HepG2 (cell line): ENCODE measurements around the gene RPUSD3. TPM values are rescaled to one million over a fixed set of nuclear protein-coding genes. Genes with fewer than 3 reads are reported as not detected.

Experiments used
- ATAC-seq: fragments of 200-7000 bp; cut with Tn5 transposase; 3 replicates; pipeline ENCODE4 v1.9.1; 2020; ENCODE audit warnings: mild to moderate bottlenecking, moderate library complexity
- BruUV-seq: library from RNA; stranded (reverse); fragments of 400-500 nt; replicated peaks from 2 replicates; lab custom pipeline; 2021; lab: Mats Ljungman, UMichigan
- CTCF ChIA-PET: fragments of 300-600 bp; formaldehyde crosslinking; extraction: SDS; loops from one replicate; lab custom pipeline; 2021; ENCODE audit warnings: low total read pairs, inconsistent platforms, low intra/inter-chr PET ratio; lab: Yijun Ruan, JAX
- POLR2A ChIA-PET: fragments of 350-600 bp; sonication (Branson Sonifier 250); formaldehyde crosslinking; loops from one replicate; lab custom pipeline; 2020; ENCODE audit warnings: antibody characterized with exemption, inconsistent platforms; lab: Yijun Ruan, JAX
- DNase-seq: peaks from one replicate; pipeline ENCODE4 v3.0.0-alpha.2; 2015; ENCODE audit warnings: low spot score
- FAIRE-seq: peaks from 3 replicates; lab custom pipeline; 2011; peaks lifted over from hg19 to GRCh38; lab: Jason Lieb, UNC
- H2AFZ ChIP-seq: one replicate; pipeline ENCODE4 v1.6.1; 2011; ENCODE audit warnings: low read length, inconsistent platforms
- H3K27ac ChIP-seq: fragments of 300-600 bp; 3 replicates; pipeline ENCODE4 v1.8.0; 2011; ENCODE audit warnings: mixed run types, mild to moderate bottlenecking, mixed read lengths, low read length, inconsistent platforms; ENCODE audit not compliant: insufficient read depth; ENCODE audit errors: extremely low read length
- H3K27me3 ChIP-seq, 2 experiments: fragments of 200-600 bp in 1 of 2; 2 replicates in 1 of 2; 3 replicates in 1 of 2; pipeline versions ENCODE4 v1.6.0 to v1.8.0; 2011; ENCODE audit warnings: low read length in 2 of 2, mild to moderate bottlenecking in 2 of 2, moderate library complexity in 2 of 2, inconsistent platforms in 1 of 2; ENCODE audit not compliant: insufficient read depth in 2 of 2, control insufficient read depth in 1 of 2
- H3K36me3 ChIP-seq, 2 experiments: fragments of 200-600 bp in 1 of 2; replicated peaks in 1 of 2; 2 replicates in 1 of 2; 3 replicates in 1 of 2; pipeline versions ENCODE4 v1.5.1 to v1.8.0; 2011; ENCODE audit warnings: low read length in 2 of 2, inconsistent platforms in 1 of 2; ENCODE audit not compliant: insufficient read depth in 2 of 2, control insufficient read depth in 1 of 2
- H3K4me1 ChIP-seq: 2 replicates; pipeline ENCODE4 v1.5.1; 2012; ENCODE audit warnings: low read length, inconsistent platforms; ENCODE audit not compliant: insufficient read depth
- H3K4me2 ChIP-seq: 2 replicates; pipeline ENCODE4 v1.6.0; 2011; ENCODE audit warnings: low read depth, low read length, inconsistent platforms
- H3K4me3 ChIP-seq, 3 experiments: fragments of 200-600 bp in 1 of 3; sonication (generic), shearing (Covaris generic) in 1 of 3; replicated peaks in 1 of 3; 2 replicates each; pipeline ENCODE4 v1.5.1; 2011 to 2016; ENCODE audit warnings: low read length in 3 of 3, inconsistent platforms in 2 of 3, low read depth in 2 of 3, mild to moderate bottlenecking in 2 of 3, control low read depth in 1 of 3, mixed read lengths in 1 of 3; ENCODE audit not compliant: insufficient read depth in 1 of 3
- H3K79me2 ChIP-seq: one replicate; pipeline ENCODE4 v1.6.1; 2011; ENCODE audit warnings: low read length, inconsistent platforms; ENCODE audit not compliant: insufficient read depth
- H3K9ac ChIP-seq: 2 replicates; pipeline ENCODE4 v1.6.0; 2011; ENCODE audit warnings: mild to moderate bottlenecking, low read depth, low read length, inconsistent platforms; ENCODE audit not compliant: insufficient read depth
- H3K9me3 ChIP-seq: 2 replicates; pipeline ENCODE4 v1.5.1; 2012; ENCODE audit warnings: mild to moderate bottlenecking, low read length
- H4K20me1 ChIP-seq: 2 replicates; pipeline ENCODE4 v1.6.0; 2011; ENCODE audit warnings: inconsistent platforms, mild to moderate bottlenecking, low read length, moderate library complexity; ENCODE audit not compliant: insufficient read depth
- ARHGAP35 ChIP-seq: sonication (generic); formaldehyde crosslinking; IDR thresholded peaks from 2 replicates; pipeline ENCODE4 v1.9.0; 2022; ENCODE audit warnings: mild to moderate bottlenecking, inconsistent platforms, moderate library complexity, missing genetic modification reagents, borderline replicate concordance
- CCDC6 ChIP-seq: sonication (generic); formaldehyde crosslinking; IDR thresholded peaks from 2 replicates; pipeline ENCODE4 v1.8.1; 2022; ENCODE audit warnings: mild to moderate bottlenecking, missing genetic modification reagents, moderate library complexity
- MTF1 ChIP-seq: sonication (generic); formaldehyde crosslinking; IDR thresholded peaks from 2 replicates; pipeline ENCODE4 v1.5.0; 2020; ENCODE audit warnings: missing genetic modification reagents
- TFDP2 ChIP-seq: sonication (generic); formaldehyde crosslinking; IDR thresholded peaks from 2 replicates; pipeline ENCODE4 v1.4.0; 2020; ENCODE audit warnings: missing genetic modification reagents
- ZNF878 ChIP-seq: sonication (generic); formaldehyde crosslinking; IDR thresholded peaks from 2 replicates; pipeline ENCODE4 v1.8.1; 2023; ENCODE audit warnings: mild to moderate bottlenecking, missing genetic modification reagents, moderate library complexity
- ZSCAN29 ChIP-seq: sonication (generic); formaldehyde crosslinking; conservative IDR thresholded peaks from 2 replicates; pipeline ENCODE4 v1.4.0; 2020; ENCODE audit warnings: mild to moderate bottlenecking, missing genetic modification reagents
- WGBS: methylation state at CpG from one replicate; pipeline ENCODE4 v1.1.6; 2017; ENCODE audit warnings: low lambda C conversion rate; 5-methylcytosine and 5-hydroxymethylcytosine counted together
- in situ Hi-C: cut with HindIII; loops from 2 replicates; pipeline ENCODE4 v1.10.0; 2017; ENCODE audit warnings: low pct_unique_long_range_greater_than_20kb; ENCODE audit not compliant: extremely low pct_ligation_motif_present
- intact Hi-C: fragments of 100-400 bp; cut with micrococcal nuclease; formaldehyde crosslinking; loops from one replicate; pipeline ENCODE4 v1.10.0; 2022; ENCODE audit not compliant: unreplicated experiment
- polyA plus RNA-seq, 8 experiments: library from polyadenylated mRNA; depleted of rRNA in 3 of 8; stranded (reverse) in 7 of 8; unstranded in 1 of 8; fragments of >200 nt; fragmentation: Illumina TruSeq in 4 of 8; extraction: Trizol in 4 of 8; gene quantifications; 2 replicates each; pipeline versions ENCODE4 v1.2.1 to v1.2.3, GENCODE V29; 2011 to 2016; ENCODE audit warnings: low read depth in 4 of 8, missing spikeins in 1 of 8, mixed read lengths in 1 of 8; ENCODE audit not compliant: insufficient read depth in 1 of 8
- total RNA-seq, 5 experiments: library from RNA; depleted of rRNA; stranded (reverse); fragments of >200 nt; fragmentation: Illumina TruSeq; extraction: Trizol; gene quantifications; 2 replicates each; pipeline ENCODE4 v1.2.3, GENCODE V29; 2016; ENCODE audit warnings: low read depth in 1 of 5
- TF ChIP-seq, protein P1 (sequence below): sonication (generic); formaldehyde crosslinking; conservative IDR thresholded peaks from 2 replicates; pipeline ENCODE4 v1.4.0; 2020; ENCODE audit warnings: missing genetic modification reagents

The RPUSD3 gene
- total and polyA plus RNA-seq, 2 of the 13 experiments (the other 11 are each of a cell fraction or from before 2014, with no cell fraction given), result 32.1 to 48.7 TPM

GRCh38 chr3:9818666-9819335, 25.0 kb downstream of the RPUSD3 start:
- ATAC-seq, result no peak
- H2AFZ ChIP-seq, result no peak overlapping the region
- no peaks in the 10 kb centered on the region for H4K20me1 ChIP-seq
- no peak for FAIRE-seq
- intact Hi-C loops, result no loop called here
- no peak overlapping the region for H3K9ac ChIP-seq
- no peak overlapping the region for H3K4me3 ChIP-seq
- H3K36me3 ChIP-seq, result peaks cover 1 to 3% of the 10 kb centered on the region in 2 experiments; a peak in 1 of 5 replicates
- CTCF ChIA-PET, result no interaction called here
- POLR2A ChIA-PET, result no interaction called here
- DNase-seq, result no peak
- H3K4me1 ChIP-seq, result no peaks in the 10 kb centered on the region
- WGBS, result 95% methylated on average over 7 of the region's 7 CpGs
- H3K27me3 ChIP-seq, result no peaks in the 10 kb centered on the region
- TF ChIP-seq MTF1 (CRISPR knock-in tag) (no peak), ARHGAP35 (CRISPR knock-in tag) (no peak), TFDP2 (no peak), ZSCAN29 (CRISPR knock-in tag) (no peak), CCDC6 (CRISPR knock-in tag) (no peak), ZNF878 (no peak)
- TF ChIP-seq, protein P1, sequence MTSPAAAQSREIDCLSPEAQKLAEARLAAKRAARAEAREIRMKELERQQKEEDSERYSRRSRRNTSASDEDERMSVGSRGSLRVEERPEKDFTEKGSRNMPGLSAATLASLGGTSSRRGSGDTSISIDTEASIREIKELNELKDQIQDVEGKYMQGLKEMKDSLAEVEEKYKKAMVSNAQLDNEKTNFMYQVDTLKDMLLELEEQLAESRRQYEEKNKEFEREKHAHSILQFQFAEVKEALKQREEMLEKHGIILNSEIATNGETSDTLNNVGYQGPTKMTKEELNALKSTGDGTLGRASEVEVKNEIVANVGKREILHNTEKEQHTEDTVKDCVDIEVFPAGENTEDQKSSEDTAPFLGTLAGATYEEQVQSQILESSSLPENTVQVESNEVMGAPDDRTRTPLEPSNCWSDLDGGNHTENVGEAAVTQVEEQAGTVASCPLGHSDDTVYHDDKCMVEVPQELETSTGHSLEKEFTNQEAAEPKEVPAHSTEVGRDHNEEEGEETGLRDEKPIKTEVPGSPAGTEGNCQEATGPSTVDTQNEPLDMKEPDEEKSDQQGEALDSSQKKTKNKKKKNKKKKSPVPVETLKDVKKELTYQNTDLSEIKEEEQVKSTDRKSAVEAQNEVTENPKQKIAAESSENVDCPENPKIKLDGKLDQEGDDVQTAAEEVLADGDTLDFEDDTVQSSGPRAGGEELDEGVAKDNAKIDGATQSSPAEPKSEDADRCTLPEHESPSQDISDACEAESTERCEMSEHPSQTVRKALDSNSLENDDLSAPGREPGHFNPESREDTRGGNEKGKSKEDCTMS (CRISPR knock-in tag), result no peak
- no peak overlapping the region for H3K27ac ChIP-seq
- no peaks in the 10 kb centered on the region for H3K79me2 ChIP-seq
- no peak overlapping the region for H3K4me2 ChIP-seq
- H3K9me3 ChIP-seq, result no peaks in the 10 kb centered on the region
- in situ Hi-C loops, result no loop called here
- BruUV-seq, result no TSS peak
